ENCODE data around the gene MCRS1.

MCRS1 gene

DNA sequence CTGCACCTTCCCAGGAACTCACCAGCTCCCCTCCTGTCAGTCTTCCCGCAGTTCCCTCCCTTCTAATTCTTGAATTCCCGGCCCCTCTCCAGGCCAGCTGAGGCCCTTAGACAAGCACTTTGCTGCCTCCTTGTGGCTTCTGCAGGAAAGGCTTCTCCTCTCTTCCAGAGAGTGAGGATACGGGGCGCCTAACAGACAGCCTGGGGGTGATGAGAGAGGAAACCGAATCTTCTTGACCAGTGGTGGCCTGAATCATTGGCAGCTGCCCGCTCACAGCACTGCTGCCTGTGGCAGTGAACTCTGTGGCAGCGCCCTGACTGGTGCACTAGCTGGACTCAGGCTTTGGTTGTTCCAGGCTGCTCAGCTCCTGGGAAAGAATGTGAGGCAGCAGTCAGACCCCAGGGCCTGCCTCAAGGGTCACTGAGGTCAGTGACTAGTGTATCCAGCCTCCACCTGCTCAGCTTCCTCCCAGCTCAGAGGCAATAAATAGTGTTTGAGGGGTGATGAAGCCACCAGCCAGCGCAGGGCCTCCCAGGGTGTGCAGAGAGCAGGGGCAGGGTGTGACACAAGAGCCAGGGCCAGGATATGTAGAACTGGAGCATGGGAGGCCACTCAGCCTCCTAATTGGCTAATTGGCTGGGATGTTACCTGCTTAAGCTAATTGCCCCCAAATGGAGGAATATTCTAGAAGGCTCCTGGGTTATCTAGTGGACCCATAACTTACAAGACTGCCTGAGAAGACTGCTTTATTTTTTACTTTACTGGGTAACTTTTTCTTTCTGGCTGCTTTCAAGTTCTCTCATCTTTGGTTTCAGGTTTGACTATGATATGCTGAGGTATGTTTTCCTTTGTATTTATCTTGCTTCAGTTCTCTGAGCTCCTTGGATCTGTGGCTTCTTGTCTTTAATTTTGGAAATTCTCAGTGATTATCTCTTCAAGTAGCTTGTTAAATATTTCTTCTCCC, 12.9 kb upstream of the MCRS1 start:
- DNase-seq, result peak; percentile 49

DNA sequence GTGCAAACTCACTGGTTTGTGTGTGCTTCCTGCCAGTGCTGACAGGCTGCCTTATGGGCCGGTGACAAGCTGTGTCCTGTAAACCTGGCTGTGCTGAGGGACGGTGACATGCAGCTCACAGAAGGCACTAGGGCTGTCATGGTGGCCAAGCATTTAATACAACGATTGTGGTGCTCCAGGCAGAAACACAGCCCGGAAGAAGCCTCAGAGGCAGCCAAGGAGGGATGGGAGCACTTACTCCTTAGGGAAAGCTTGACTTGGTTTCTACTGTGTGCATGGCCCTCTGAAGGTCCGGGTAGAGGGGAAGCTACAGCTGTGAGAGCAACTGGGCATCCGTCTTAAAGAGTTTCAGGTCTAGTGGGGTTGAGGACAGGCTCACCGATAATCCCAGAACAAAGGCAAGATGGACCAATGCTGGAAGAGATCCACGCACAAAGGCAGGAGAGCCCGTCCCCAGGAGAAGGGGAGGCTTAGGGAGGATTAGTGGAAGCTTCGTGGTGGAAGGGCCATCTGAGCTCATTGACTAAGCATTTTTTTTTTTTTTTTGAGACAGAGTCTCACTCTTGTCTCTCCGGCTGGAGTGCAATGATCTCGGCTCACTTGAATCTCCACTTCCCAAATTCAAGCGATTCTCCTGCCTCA, 10.7 kb upstream of the MCRS1 start:
- no peak for DNase-seq

DNA sequence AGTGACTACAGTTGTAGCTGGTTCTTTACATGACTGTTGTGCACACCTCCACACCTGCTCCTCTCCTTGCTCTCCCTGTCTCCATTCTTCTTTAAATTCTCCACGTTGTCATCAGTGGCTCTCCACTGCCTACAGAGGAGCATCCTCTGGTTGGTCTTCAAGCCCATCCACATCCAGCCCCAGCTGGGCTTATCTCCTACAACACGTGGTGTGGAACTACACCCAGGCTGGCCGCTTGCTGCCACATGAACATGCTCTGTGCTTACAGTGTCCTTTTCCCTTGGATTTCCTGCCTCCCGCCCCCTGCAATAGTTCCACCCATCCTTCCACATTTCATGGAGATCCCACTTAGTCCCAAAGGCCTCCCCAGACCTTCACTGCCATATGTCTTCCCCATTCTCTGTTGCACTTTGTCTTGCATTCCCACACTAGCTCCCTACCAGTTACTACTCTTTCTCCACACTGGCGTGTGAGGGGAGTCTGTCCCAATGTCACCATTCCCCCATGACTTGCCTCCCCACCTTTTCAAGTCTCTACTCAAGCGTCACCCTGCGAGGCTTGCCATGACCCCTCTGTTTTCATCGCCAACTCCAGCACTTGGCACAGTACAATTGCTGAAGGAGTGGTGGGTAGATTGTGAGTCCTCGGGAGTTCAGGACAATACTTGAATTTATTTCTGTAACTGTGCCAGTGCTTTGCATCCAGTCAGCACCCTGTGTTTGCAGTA, 9.8 kb upstream of the MCRS1 start:
- DNase-seq, result no peak

DNA sequence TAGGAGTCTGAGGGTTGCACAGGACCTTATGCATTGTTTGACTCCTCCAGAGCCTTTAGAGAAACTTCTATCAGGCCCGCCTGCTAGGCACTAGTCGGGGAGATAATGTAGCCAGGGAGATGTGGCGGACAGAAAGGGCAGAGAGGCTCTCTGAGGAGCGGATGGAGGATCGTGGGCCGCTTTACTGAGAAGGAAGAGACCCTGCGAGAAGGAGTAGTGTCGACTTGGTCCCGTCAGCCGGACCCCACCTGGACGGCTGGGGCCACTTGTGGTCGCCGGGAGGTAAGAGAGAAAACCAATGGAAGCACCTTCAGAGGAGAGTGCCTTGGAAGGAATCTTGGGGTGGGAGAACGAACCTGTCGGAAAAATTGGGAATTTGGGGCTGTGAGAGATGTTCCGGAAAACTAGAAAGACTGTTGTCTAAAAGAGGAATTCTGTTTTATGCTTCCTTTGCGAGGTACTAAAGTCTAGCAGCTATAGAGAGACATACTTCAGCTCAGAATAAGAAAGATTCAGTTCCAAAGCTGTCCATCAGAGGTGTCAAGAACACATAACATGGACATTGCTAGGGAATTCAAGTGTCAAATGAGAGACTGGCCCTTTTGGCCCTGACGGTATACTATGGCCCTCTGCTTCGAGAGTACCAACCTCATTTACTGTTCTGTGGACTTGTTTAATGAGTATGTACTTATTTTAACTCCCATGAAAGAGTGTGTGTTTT, 660 bp upstream of the MCRS1 start:
- no peak for DNase-seq

DNA sequence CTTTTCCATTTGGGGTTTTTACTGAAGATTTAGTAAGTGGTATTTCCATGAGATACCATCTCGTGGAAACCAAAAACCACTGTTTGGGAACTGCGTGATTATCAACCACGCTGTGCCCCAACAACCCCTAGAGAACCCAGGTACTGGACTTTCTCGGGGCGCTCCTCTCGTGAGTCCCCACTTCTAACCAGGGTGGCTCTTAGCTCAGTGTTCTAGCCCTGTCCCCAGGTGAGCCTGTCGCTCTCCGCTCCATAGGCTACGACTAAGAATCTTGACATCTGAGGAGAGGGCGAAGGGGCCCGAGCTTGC, 686 bp downstream of the MCRS1 start:
- DNase-seq, result no peak

DNA sequence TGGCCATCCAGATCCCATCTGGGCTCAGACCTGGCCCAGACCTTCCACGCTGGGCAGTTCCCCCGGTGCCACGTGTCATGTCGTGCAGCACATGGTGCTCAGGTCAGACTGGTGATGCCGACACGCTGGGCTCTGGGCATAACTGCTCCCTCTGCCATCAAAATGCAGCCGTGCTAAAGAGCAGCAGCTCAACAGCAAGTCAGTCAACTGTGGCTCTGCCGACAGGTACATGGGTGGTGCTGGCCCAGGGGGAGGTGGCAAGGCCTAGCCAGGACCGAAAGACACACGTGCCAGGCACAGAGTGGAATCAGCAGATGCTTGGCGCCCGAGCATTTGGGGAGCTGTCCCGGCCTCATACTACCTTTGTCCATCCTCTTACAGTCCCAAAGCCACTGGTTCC, 1.6 kb downstream of the MCRS1 start:
- DNase-seq, result no peak

DNA sequence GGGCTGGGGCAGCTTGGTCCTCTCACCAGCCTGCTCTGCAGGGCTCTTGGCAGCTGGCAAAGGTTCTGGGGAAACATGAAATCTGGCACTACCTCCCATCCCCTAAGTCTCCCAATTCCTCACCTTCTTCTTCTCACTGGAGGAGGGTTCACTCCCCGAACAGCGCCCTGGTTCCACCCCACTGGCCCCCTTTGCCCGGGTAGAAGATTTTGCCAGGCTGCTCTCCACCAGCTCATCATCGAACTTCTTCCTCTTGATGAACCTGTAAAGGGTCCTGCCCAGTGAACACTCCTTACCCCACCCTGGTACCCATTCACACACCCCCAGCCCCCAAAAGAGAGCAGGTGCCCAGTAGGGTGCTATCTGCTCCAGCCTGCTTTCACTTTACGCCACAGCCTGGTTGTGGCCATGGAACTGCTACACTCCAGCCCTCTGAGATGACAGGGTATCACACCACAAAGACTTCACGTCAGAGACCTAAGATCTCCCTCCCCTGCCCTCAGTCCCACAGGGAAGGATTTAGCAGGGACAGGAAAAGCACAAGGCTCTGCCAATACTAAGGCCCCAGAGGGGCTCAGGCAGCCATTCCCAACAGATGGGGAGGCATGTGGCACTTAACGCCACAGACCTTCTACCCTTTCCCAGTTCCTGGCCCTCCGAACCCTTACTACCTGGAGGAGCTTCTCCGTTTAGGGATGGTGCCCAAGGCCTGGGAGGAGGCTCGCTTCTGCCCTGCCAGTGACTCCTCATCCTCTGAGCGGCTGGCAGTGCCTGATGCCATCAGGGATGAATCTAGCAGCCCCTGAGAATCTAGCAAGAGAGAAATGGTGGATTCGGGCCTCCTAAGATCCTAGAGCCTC, 2.3 kb downstream of the MCRS1 start:
- no peak for DNase-seq

DNA sequence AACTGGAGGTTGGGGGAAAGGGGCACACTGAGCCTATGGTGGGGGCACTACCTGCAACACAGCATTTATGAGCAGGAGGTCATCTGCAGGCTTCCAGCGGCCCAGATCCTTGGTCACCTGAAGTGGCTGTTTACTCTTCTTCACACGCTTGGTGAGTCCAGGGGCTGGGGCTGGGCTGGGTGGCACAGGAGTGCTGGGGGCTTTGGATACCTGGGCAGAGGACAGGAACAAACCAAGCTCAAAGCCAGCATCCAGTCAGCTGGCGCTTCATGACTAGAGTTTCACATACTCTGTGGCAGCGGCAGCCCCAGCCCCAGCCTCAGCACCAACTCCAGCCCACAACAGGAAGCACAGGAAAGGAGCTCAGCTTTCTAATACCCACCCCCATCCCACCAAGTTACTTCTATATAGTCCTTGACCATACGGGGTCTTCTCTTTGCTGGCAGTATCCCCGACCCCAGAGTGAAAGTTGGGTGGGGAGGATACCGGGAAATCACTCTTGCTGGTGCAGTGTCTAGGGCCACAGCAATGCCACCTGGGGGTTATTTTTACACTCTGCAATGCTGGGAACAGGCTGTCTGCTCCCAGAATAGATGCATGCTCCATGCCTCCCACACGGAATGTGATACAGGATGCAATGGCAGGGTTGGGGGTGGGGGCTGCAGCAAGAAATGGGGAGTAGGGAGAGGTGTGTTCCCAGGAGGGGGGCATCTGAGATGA, 3.1 kb downstream of the MCRS1 start:
- DNase-seq, result no peak

DNA sequence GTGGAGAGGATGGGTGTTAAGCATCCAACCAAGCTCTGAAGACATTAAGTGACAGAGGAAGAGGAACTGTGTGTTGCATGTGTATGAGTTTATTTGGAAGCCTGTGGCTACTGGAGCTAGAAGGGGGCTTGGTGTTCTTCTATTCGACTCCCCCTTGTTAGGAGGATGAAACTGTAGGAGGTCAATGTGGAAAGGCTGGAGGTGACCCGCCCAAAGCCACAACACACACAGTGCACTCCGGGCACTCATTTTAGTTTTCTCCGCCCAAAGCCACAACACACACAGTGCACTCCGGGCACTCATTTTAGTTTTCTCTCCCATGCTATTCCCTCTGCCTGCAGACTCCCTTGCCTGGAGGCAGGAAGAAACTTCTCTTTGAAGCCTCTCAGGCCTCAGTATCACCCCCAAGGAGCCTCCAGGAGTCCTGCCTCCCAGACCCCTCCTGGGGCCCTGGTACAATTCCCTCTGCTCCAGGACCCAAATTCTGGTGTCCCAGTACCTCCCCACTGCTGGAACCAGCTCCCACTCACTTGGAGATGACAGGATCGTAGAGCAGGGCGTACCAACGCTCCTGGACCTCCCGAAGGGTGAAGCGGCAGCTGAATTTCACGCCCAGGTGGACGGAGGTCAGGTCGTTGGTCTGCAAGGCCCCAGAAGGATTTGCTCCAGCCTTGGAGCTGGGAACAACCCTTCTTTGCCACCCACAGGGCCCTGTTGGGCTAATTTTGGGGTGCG, 3.8 kb downstream of the MCRS1 start:
- DNase-seq, result no peak

DNA sequence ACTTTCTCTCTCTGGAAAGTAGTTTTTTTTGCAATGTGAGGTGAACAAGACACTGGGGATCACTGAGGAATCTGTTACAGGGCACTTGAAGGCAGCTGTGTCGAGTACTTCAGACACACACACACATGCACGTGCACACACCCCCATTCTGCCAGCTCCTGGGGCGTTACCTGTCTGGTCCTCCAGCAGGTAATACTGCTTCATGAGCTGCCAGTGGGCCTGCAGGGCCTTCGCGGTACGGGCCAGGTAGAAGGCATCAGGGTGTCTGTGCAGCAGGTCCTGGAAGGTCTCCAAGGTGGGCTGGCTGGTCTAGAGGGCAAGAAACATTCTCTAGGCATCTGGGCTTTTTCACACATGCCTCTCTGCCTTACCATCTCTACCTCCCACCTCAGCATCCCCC, 5.1 kb downstream of the MCRS1 start:
- DNase-seq, result no peak

DNA sequence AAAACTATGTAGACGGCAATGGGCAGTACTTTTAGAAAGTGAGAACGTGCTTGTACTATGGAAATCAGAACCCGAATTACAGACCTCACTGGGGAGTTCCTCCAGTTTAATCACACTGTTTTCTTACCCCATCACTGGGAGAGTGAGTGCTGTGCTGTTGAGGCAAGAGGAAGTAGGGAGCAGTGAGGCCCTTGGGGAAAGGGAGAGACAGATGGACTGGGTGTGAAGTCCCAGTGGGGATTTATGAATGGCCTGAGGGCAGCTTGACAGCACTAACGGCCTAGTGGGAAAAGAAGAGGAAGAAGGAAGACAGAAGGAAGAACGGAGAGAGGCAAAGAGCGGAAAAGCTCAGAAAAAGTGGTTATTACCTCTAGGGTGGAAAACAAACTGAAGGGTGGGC, 5.7 kb downstream of the MCRS1 start:
- DNase-seq, result no peak

DNA sequence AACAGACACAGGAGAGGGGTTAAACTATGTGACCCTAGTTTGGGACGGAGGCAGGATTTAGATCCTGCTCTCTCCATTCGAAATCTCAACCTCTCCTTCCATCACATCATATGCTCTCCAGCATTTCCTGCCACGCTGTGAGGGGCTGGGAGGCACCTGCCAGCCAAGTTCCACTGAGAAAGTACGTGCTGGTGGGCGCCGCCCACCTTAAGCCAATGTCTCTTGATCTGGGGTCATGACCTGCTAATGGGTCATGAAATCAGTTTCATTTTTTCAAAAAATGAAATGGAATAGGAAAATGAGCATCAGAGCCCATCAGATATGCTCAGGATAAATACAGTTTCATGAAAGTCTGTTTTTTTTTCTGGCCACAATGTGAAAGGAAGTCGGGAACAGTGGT, 7.2 kb downstream of the MCRS1 start:
- no peak for DNase-seq

DNA sequence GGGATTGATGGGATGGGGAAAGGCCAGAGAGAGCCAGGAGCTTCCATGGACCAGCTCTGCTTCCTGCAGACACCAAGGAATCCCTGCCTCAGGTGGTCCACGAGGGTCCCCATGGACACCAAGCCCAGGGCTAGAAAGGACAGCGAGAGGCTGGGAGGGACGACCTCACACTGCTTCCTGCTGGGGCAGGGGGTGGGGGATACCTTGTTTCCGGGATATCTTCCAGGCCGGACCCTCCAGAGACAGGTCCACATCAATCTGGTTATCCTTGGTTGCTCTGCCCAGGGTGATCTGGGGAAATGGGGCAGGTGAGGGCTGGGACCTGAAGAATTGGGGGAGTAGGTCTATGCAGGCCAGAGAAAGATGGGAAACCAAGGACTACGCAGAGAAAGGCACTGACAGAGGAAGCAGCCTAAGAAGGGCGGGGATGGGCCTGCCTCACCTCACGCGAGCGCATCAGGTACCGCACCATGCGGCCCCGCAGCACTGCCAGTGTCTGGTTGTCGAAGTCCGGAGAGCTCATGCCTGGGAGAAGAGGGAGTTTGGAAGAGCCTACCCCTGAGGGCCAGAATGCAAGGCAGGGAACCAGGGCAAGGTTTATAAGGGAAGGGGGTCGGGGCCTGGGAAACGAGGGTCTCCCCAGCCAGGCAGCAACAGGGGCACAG, 8.8 kb downstream of the MCRS1 start:
- DNase-seq, result no peak

DNA sequence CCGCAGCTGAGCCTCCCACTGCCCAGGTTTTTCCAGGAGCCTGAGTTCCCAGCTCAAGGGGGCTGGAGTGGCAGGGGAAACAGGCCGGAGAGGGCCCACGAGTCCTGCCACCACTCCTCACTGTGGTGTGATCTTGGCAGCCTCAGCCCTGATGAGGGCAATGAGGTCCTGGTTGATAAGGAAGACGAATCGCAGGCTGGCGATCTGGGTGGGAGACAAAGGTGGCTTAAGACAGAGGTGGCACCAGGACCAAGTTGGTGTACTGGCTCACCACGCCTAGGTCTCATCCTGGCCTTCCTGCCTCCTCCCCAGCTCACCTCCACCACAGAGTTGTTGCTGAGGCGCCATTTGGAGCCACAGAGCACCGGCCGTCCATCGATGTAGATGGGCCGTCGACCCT, 9.4 kb downstream of the MCRS1 start:
- no peak for DNase-seq

DNA sequence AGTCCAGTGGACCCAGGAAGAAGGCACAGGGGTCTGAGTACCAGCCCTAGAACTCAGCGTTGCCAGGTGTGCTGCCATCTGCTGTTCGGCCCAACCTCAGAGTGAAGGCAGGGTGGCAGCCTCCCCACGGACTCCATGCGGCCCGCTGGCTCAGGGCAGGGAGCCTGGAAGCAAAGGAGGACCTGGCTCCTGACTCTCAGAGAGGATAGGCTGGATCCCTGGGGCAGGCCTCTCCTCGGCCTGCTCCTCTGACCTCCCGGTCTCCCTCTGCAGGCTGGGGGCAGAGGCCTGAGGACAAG, 10.1 kb downstream of the MCRS1 start:
- no peak for DNase-seq

DNA sequence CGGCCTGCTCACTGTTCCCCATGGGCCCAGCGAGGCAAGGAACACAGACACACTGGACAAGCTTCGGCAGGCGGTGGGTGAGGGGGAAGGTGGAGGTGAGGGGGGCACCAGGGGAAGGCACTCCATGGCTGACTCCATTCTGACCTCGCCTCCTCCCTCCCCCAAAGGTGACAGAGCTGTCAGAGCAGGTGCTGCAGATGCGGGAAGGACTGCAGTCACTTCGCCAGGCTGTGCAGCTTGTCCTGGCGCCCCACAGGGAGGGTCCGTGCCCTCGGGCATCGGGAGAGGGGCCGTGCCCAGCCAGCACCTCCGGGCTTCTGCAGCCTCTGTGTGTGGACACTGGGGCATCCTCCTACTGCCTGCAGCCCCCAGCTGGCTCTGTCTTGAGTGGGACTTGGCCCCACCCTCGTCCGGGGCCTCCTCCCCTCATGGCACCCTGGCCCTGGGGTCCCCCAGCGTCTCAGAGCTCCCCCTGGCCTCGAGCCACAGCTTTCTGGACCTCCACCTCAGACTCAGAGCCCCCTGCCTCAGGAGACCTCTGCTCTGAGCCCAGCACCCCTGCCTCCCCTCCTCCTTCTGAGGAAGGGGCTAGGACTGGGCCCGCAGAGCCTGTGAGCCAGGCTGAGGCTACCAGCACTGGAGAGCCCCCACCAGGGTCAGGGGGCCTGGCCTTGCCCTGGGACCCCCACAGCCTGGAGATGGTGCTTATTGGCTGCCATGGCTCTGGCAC, 10.6 kb downstream of the MCRS1 start:
- DNase-seq, result no peak

DNA sequence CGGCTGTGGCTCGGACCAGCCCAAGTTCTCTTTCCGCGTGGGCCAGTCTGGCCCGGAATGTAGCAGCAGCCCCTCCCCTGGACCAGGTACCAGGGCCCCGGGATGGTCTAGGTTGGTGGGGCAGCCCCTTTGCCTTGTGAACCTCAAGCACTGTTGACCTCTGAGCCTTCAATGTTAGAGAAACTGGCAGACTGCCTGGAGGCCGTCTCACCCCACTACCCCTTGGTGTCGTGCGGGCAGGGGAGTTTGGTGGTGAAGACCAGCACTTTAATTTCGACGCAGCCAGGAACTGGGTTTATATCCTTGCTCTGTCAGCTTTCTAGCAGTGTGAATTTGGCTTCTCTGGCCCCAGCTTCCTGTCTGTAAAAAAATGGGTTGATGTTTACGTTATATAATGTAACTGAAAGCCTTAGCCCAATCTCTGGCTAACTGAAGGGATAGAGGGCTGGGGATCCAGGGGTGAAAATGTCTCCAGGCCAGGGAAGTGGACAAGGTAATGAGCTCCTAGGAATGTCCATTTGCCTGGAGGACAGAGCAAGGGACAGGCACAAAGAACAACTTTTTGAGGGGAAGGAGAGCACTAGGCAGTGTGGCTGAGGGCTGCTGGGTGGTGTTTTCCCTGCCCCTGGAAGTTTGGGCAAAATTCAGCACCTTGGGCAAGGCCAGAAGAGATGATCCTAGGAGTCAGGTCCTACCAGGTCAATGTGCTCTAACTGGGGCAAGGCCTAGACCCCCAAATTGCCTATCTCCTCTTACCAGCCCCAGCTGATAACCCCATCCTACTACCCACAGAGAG, 11.4 kb downstream of the MCRS1 start:
- no peak for DNase-seq

DNA sequence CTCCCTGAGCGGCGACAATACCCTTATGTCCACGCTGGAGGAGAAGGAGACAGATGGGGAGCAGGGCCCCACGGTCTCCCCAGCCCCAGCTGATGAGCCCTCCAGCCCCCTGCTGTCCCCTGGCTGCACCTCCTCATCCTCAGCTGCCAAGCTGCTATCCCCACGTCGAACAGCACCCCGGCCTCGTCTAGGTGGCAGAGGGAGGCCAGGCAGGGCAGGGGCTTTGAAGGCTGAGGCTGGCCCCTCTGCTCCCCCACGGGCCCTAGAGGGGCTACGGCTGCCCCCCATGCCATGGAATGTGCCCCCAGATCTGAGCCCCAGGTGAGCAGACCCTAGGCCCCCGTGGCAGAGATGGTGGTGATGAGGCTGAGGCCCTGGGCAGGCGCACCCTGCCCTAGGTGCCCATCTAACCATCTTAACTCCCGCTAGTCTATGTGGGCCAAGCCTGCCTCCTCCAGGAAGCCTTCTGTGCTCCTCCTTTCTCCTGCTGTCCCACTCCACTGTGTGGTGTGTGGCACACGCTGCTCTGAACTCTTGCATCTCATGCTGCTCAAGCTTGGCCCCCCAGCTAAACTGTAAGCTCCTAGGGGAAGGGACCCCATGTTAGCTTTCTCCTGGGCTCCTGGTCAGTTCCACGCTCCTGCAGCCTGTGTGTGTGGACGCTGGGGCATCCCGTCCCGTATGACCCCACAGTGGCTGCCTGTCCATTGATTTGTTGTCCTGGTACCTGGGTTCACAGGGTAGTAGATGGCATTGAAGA, 12.1 kb downstream of the MCRS1 start:
- no peak for DNase-seq
